Measurements from ENCODE around the gene SETD3. TPM values are rescaled to one million over a fixed set of nuclear protein-coding genes. Genes with fewer than 3 reads are reported as not detected.

SETD3 gene
- total RNA-seq, 4 donors from 2014 or later, result 76.3 to 110 (median 96.6) TPM

GRCh38 chr14:99426813-99427346 lies 53.8 kb downstream of the SETD3 start:
- TF ChIP-seq CTCF (IDR thresholded peaks at IDR 0.05; ENCODE audit: low read depth), result no peak

GRCh38 chr14:99426265-99426664 lies 54.4 kb downstream of the SETD3 start:
- TF ChIP-seq CTCF (IDR thresholded peaks at IDR 0.05; ENCODE audit: low read depth), result no peak

- no peak for TF ChIP-seq CTCF (IDR thresholded peaks at IDR 0.05; ENCODE audit: low read depth)
Observed at GRCh38 chr14:99425272-99425681, 55.4 kb downstream of the SETD3 start.

- no peak for TF ChIP-seq CTCF (IDR thresholded peaks at IDR 0.05; ENCODE audit: low read depth)
Observed at GRCh38 chr14:99424306-99424877, 56.3 kb downstream of the SETD3 start.

- TF ChIP-seq CTCF (IDR thresholded peaks at IDR 0.05; ENCODE audit: low read depth), result no peak
Observed at GRCh38 chr14:99423434-99423833, 57.2 kb downstream of the SETD3 start.

GRCh38 chr14:99422228-99423010 lies 58.2 kb downstream of the SETD3 start:
- no peak for TF ChIP-seq CTCF (IDR thresholded peaks at IDR 0.05; ENCODE audit: low read depth)

- no peak for TF ChIP-seq CTCF (IDR thresholded peaks at IDR 0.05; ENCODE audit: low read depth)
Observed at GRCh38 chr14:99420711-99421110, 59.9 kb downstream of the SETD3 start.
